SU-DHL-6 (cell line): Measurements from ENCODE around the gene CEP104.

Source experiments
- EZH2phosphoT487 ChIP-seq: fragments of 200-600 bp; sonication (generic), shearing (Covaris generic); conservative IDR thresholded peaks from 2 replicates; pipeline ENCODE4 v1.6.1; 2018; ENCODE audit warnings: mild to moderate bottlenecking, antibody characterized with exemption, low read length, moderate library complexity, mixed read lengths
- TF ChIP-seq, protein P1 (sequence below): fragments of 200-600 bp; sonication (generic); IDR thresholded peaks from one replicate; pipeline ENCODE4 v1.5.1; 2017; ENCODE audit warnings: antibody characterized with exemption, mild to moderate bottlenecking, low read length, moderate library complexity; ENCODE audit not compliant: insufficient read depth, poor library complexity, severe bottlenecking

- TF ChIP-seq, protein P1, sequence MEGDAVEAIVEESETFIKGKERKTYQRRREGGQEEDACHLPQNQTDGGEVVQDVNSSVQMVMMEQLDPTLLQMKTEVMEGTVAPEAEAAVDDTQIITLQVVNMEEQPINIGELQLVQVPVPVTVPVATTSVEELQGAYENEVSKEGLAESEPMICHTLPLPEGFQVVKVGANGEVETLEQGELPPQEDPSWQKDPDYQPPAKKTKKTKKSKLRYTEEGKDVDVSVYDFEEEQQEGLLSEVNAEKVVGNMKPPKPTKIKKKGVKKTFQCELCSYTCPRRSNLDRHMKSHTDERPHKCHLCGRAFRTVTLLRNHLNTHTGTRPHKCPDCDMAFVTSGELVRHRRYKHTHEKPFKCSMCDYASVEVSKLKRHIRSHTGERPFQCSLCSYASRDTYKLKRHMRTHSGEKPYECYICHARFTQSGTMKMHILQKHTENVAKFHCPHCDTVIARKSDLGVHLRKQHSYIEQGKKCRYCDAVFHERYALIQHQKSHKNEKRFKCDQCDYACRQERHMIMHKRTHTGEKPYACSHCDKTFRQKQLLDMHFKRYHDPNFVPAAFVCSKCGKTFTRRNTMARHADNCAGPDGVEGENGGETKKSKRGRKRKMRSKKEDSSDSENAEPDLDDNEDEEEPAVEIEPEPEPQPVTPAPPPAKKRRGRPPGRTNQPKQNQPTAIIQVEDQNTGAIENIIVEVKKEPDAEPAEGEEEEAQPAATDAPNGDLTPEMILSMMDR: no peak
- no peak for TF ChIP-seq EZH2phosphoT487
Observed at GRCh38 chr1:3779265-3779911, 77.6 kb downstream of the CEP104 start.
